GM12892 (cell line): ENCODE results near the gene CFAP251.

ENCODE experiments used
- POLR2A ChIP-seq: IDR thresholded peaks from 2 replicates; pipeline ENCODE4 v1.6.1; 2011; ENCODE audit warnings: low read depth, low read length, control low read depth
- TAF1 ChIP-seq: IDR thresholded peaks from 2 replicates; pipeline ENCODE4 v1.6.1; 2011; ENCODE audit warnings: low read depth, mild to moderate bottlenecking, control low read depth, low read length, borderline replicate concordance

- TF ChIP-seq POLR2A, result no peak; the same call in 1 of the 2 replicates
- TF ChIP-seq TAF1, result no peak
Measured at GRCh38 chr12:121917950-121918678, at the start of gene CFAP251.
